BE2C (cell line): ENCODE measurements around the gene DDX18.

ENCODE experiments used
- DNase-seq: peaks from one replicate; pipeline ENCODE4 v3.0.0-alpha.2; 2020
- H3K27me3 ChIP-seq: fragments of 250-450 bp; sonication (Bioruptor Pico); 2 replicates; pipeline ENCODE4 v1.5.1; 2020; ENCODE audit warnings: mild to moderate bottlenecking
- H3K36me3 ChIP-seq: fragments of 250-450 bp; sonication (Bioruptor Pico); 2 replicates; pipeline ENCODE4 v1.5.1; 2020; ENCODE audit warnings: mild to moderate bottlenecking
- H3K4me1 ChIP-seq: fragments of 250-450 bp; sonication (Bioruptor Pico); 2 replicates; pipeline ENCODE4 v1.5.1; 2020
- H3K4me3 ChIP-seq: 2 replicates; pipeline ENCODE4 v1.5.1; 2011; ENCODE audit warnings: low read depth, low read length
- H3K9me3 ChIP-seq: fragments of 250-450 bp; sonication (Bioruptor Pico); 2 replicates; pipeline ENCODE4 v1.5.1; 2020
- TF ChIP-seq, protein P1 (sequence below): IDR thresholded peaks from 2 replicates; pipeline ENCODE4 v1.5.1; 2012; ENCODE audit warnings: mild to moderate bottlenecking, low read depth, low read length

Gene DDX18

DNA sequence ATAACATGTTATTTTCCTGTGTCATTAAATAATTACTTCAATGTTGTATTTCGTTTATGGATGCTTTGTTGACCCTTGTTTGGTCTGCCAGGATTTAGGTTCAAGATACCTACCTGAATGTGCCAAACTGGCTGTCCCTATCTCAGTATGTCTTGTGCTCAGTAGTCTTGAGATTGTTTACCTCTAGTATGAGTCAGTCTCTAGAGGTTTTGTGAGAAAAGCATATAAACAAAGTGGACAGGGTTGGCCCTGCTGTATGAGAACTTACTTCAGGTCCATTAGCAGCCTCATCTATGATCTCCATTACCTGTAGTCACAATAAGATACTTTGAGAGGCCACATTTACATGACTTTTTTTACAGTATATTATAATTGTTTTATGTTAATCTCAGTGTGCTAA lies 17.8 kb downstream of the DDX18 start:
- Histone ChIP-seq H3K4me1 (no peaks in the 10 kb centered on the region), H3K4me3 (no peak overlapping the region), H3K9me3 (no peaks in the 10 kb centered on the region), H3K36me3 (peaks cover 19% of the 10 kb centered on the region), H3K27me3 (no peaks in the 10 kb centered on the region)
- TF ChIP-seq, protein P1, sequence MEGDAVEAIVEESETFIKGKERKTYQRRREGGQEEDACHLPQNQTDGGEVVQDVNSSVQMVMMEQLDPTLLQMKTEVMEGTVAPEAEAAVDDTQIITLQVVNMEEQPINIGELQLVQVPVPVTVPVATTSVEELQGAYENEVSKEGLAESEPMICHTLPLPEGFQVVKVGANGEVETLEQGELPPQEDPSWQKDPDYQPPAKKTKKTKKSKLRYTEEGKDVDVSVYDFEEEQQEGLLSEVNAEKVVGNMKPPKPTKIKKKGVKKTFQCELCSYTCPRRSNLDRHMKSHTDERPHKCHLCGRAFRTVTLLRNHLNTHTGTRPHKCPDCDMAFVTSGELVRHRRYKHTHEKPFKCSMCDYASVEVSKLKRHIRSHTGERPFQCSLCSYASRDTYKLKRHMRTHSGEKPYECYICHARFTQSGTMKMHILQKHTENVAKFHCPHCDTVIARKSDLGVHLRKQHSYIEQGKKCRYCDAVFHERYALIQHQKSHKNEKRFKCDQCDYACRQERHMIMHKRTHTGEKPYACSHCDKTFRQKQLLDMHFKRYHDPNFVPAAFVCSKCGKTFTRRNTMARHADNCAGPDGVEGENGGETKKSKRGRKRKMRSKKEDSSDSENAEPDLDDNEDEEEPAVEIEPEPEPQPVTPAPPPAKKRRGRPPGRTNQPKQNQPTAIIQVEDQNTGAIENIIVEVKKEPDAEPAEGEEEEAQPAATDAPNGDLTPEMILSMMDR, result no peak
- DNase-seq, result no peak

DNA sequence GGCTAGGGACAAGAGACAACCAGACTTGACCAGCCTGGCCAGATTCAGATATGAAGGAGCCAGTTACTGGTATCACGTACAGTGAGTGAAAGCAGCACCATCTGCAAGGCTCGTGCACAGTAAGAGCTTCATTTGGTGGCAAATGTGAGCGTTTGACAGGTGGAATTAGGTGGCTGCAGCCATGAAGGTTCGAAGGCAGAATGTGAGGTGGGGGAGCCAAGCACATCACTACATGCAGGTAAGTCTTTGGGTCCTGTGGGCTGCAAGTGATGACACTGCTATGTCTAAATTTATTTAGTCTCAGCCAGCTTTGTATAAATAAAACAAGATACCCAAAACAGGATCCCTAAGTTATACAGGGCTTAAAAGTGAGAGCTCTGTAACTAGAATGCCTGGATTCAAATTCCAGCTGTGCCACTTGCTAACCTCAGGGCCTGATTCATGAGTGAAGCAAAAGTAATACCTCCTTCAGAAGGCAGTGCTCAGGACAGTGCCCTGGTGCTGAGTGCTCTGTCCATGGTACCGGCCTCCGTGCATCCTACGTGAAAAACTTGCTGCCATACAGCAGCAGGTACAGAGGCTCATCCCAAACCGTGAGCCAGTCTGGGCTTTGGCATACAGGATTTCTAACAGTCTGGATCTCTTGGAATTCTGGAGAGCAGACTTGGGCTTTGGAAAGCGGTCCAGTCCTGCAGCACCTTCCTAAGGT lies 18.6 kb downstream of the DDX18 start:
- TF ChIP-seq, protein P1, result no peak
- Histone ChIP-seq H3K4me3 (no peak overlapping the region), H3K36me3 (peaks cover 13% of the 10 kb centered on the region), H3K4me1 (no peaks in the 10 kb centered on the region), H3K9me3 (no peaks in the 10 kb centered on the region), H3K27me3 (no peaks in the 10 kb centered on the region)
- DNase-seq, result no peak

DNA sequence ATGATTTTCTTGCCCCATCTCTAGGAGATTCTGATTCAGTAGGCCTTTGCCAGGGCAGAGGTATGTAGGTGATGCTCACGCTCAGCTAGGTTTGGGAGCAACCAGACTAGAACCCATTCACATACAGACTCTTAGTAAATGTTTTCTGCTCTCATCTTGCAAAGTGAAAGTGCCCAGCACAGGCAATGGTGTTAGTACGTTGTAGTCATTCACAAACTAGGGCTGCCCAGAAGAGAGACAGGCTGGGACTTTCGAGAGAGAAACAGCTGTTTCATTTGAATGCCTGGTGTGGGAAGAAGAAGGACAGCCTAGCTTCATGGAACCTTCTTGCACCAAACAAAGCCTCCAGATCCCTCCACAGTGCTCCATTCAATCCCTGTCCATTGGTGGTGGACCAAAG lies 19.4 kb downstream of the DDX18 start:
- TF ChIP-seq, protein P1, result no peak

DNA sequence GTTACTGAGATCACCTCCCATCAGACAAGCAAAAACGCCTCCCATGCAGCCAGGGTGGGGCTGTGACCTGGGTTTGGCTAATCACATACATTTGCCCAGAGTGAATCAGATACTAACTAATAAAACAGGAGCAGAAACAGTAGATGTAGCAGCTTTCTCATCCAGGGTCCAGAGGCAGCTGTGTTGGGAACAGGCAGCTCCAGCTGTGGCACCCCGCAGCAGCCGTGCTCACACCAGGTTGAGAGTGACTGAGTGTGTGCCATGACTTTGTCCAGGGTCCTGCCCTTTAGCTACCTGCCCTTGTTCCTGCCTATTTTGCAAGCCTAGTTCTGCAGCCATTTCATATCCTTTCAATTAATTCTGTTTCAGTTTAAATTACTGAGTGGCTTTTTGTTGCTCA lies 20.5 kb downstream of the DDX18 start:
- TF ChIP-seq, protein P1, result no peak
- Histone ChIP-seq H3K4me1 (no peaks in the 10 kb centered on the region), H3K9me3 (no peaks in the 10 kb centered on the region), H3K4me3 (no peak overlapping the region), H3K36me3 (peaks cover 3% of the 10 kb centered on the region; the same call in 1 of the 2 replicates), H3K27me3 (no peaks in the 10 kb centered on the region)
- no peak for DNase-seq

More for the DNA sequence above, 19.4 kb downstream of the DDX18 start:
- Histone ChIP-seq H3K4me1 (no peaks in the 10 kb centered on the region), H3K27me3 (no peaks in the 10 kb centered on the region), H3K9me3 (no peaks in the 10 kb centered on the region), H3K4me3 (no peak overlapping the region), H3K36me3 (peaks cover 5% of the 10 kb centered on the region)
- DNase-seq, result no peak

DNA sequence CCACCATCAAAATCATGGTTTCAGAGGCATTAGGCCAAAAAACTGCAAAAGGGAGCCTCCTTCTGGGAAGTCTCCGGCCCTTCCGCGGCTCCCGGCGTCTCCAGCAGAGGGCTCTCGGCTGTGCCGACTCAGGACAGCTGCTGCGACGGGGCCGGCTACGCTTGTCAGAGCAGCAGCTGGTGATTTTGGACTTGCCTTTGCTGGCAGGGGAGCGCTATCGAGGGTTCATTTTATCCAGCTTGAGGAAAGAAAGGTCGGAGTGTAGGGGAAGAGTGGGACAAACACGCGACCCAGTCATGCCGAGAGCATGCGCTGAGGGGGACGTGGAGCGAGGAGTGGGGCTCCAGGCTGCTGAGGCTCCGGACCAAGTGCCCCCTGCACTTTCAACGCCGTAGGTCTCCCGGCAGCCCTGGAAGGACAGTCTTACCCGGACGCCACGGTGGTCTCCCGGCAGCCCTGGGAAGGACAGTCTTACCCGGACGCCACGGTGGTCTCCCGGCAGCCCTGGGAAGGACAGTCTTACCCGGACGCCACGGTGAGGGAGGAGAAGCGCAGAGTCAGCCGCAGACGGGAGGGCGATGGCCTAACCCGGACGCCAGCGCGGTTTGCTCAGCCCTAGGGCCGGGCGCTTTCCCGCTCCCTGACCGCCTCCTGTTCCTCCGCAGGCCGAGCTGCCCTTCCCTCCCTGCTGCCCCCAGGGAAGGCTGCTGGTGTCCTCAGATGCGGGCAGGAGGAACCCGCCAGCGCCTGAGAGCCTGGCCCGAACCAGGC lies 21.7 kb downstream of the DDX18 start:
- H3K9me3 ChIP-seq, result no peaks in the 10 kb centered on the region
- TF ChIP-seq, protein P1, result peak; percentile 73
- peak; percentile 77 for DNase-seq
- H3K27me3 ChIP-seq, result no peaks in the 10 kb centered on the region
- no peaks in the 10 kb centered on the region; the same call in 1 of the 2 replicates for H3K36me3 ChIP-seq
- no peaks in the 10 kb centered on the region for H3K4me1 ChIP-seq
- H3K4me3 ChIP-seq, result peak overlapping the region; percentile 38

DNA sequence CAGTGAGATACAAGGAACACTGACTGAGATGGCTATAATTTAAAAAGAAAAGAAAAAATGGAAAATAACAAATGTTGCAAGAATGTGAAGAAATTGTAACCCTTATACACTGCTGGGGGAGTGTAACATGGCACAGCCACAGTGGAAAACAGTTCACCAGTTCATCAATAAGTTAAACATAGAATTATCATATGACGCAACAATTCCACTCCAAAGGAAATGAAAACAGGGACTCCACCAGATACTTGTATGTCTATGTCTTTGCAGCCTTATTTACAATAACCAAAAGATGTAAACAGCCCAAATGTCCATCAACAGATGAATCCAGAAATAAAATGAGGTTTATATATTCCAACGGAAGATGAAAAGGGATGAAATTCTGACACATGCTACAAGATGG lies 30.8 kb downstream of the DDX18 start:
- H3K4me3 ChIP-seq, result no peak overlapping the region
- TF ChIP-seq, protein P1, result no peak
- H3K9me3 ChIP-seq, result no peaks in the 10 kb centered on the region
- no peak for DNase-seq
- no peaks in the 10 kb centered on the region for H3K36me3 ChIP-seq
- H3K4me1 ChIP-seq, result no peaks in the 10 kb centered on the region
- H3K27me3 ChIP-seq, result no peaks in the 10 kb centered on the region
